Astrocyte (in vitro differentiated cells and primary cell): ENCODE results near the gene MYCBPAP.

ENCODE experiments used
- CTCF ChIP-seq: IDR thresholded peaks from 2 replicates; pipeline ENCODE4 v1.5.1; 2011; ENCODE audit warnings: low read depth, mild to moderate bottlenecking, inconsistent platforms, low read length, moderate library complexity; ENCODE audit not compliant: insufficient read depth
- EZH2 ChIP-seq: IDR thresholded peaks from 2 replicates; pipeline ENCODE4 v1.6.1; 2012; ENCODE audit warnings: mild to moderate bottlenecking, low read length, inconsistent platforms; ENCODE audit not compliant: insufficient read depth

GRCh38 chr17:50487213-50488096 lies 20.8 kb upstream of the MYCBPAP start:
- TF ChIP-seq CTCF (no peak), EZH2 (no peak)
